Central memory CD4-positive, alpha-beta T cell (primary cell): ENCODE results near the gene SKIDA1.
"Not testable (repeated sequence)": the region's sequence is repeated elsewhere in the genome, so short reads cannot be mapped to it uniquely, and the experiment has no call there.

ENCODE experiments used
- DNase-seq: peaks from one replicate; pipeline ENCODE4 v3.0.0; 2022
- total RNA-seq, 3 experiments: gene quantifications; one replicate each; lab custom pipeline; 2026; lab: John Stamatoyannopoulos, UW

SKIDA1 gene
- total RNA-seq, result 0.04 to 0.58 (median 0.33) reads per million in 3 experiments

DNA sequence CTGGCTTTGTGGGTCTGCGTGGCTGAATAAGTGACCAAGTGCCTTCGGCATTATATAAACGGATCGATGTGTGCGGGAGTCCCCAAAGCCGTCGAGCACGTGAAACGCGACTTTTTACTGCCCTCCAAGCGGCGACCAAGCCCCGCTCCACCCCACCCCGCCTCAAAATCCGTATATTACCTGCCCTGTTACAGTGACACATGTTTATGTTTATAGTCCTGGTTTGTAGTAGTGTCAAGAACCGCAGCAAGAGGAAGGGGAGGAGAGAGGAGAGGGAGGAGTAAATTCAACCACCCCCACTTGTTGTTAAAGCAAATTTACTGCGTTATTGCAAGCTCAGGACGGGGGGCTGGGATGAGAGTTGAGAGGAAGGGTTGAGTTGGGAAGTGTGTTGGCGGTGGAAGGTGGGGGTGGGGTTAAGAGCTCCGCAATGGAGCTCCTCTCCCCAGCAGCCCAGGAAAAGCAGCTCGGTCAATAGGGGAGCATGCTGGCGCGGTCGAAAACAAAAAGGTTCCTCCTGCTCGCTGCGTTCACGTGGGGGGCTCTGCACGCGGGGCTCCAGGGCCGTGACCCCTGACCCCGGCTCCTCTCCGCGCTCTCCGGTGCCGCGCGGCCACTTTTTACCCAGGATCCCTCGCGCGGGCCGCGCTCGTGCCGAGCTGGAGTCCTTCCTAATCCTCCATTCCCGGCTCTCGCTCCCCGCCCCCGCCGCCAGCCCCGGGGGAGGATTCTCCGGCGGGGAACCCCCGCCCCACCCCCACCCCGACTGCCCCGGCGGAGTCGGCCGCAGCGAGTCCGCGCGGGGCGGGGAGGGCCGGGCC lies at the start of gene SKIDA1:
Gene SKIDA1, minus strand, starts transcription at position 316 of the 821 bp plus-strand sequence. CDS start 7,860 bp downstream, outside the sequence.
- DNase-seq, result peak; percentile 74

DNA sequence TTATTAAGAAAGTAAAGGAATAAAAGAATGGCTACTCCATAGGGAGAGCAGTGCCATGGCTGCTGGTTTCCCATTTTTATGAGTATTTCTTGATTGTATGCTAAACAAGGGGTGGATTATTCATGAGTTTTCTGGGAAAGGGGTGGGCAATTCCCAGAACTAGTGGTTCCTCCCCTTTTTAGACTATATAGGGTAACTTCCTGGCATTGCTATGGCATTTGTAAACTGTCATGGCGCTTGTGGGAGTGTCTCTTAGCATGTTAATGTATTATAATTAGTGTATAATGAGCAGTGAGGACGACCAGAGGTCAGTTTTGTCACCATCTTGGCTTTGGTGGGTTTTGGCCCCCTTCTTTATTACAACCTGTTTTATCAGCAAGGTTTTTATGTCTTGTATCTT lies 49.0 kb upstream of the SKIDA1 start:
- DNase-seq, result not testable (repeated sequence)

DNA sequence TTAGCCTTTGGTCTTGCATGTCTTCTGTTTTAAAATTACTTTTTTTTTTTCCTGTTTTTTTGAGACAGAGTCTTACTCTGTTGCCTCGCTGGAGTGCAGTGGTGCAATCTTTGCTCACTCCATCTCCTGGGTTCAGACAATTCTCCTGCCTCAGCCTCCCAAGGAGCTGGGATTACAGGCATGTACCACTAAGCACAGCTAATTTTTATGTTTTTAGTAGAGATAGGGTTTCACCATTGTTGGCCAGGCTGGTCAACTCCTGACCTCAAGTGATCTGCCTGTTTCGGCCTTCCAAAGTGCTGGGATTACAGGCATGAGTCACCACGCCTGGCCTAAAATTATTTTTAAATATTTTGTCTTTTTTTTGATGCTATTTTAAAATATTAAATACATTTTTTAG lies 47.1 kb upstream of the SKIDA1 start:
- no peak for DNase-seq

DNA sequence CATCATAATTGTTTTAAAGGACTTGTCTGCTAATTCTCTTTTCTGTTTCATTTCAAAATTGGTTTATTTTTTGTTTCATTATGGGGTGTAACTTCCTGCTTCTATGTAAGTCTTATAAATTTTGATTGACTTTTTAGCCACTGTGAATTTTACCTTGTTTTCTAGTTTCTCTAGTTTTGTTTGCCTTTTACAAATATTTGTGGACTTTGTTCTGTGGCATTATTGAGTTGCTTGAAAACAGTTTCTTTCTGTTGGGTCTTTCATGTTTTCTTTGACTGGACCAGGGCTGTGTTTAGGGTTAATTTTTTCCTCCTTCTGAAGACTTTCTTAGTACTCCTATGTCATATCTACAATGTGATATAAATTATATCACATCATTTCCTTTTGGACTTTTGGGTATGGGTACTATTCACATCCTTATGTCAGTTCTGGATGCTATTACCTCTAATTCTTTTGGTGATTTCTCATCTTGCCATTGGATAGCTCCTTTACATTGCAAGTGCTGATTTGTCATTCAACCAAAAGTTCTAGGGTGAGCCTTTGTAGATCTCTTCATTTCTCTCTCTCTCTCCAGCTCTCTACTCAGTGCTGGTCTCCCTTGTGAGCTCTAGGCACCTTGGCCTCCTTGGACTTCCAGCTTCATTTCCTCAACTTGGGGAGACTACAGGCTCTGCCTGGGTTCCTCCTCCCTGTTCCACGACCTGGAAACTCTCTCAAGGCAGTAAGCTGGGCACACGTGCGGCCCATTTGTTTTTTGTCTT lies 45.5 kb upstream of the SKIDA1 start:
- no peak for DNase-seq

DNA sequence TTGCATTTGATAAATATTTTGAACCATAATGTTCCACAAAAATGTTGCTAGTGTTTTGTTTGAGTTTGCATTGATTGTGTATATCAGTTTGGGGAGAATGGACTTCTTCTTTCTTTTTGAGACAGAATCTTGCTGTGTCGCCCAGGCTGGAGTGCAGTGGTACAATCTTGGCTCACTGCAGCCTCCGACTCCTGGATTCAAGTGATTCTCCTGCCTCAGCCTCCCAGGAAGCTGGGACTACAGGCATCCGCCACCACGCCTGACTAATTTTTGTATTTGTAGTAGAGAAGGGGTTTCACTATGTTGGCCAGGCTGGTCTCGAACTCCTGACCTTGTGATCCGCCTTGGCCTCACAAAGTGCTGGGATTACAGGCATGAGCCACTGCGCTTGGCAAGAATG lies 33.5 kb upstream of the SKIDA1 start:
- not testable (repeated sequence) for DNase-seq

- no peak for DNase-seq
Measured at GRCh38 chr10:21556527-21556926, 31.0 kb upstream of the SKIDA1 start.

GRCh38 chr10:21552638-21553037 lies 27.2 kb upstream of the SKIDA1 start:
- DNase-seq, result no peak

DNA sequence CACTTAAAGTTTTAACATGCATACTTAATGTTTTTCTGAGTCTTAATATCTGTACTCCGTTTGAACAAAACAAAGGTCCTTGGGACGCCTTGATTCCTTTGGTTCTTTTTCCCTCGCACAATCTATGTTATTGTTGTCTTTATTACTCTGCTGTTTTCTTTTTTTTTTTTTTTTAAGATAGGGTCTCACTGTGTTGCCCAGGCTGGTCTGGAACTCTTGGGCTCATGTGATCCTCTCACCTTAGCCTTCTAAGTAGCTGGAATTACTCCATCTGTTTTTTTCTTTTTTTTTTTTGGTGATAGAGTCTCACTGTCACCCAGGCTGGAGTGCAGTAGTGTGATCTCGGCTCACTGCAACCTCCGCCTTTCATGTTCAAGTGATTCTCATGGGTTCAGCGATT lies 21.8 kb upstream of the SKIDA1 start:
- DNase-seq, result no peak

GRCh38 chr10:21540701-21541100 lies 15.2 kb upstream of the SKIDA1 start:
- not testable (repeated sequence) for DNase-seq

- no peak for DNase-seq
Measured at GRCh38 chr10:21536874-21537273, 11.4 kb upstream of the SKIDA1 start.

DNA sequence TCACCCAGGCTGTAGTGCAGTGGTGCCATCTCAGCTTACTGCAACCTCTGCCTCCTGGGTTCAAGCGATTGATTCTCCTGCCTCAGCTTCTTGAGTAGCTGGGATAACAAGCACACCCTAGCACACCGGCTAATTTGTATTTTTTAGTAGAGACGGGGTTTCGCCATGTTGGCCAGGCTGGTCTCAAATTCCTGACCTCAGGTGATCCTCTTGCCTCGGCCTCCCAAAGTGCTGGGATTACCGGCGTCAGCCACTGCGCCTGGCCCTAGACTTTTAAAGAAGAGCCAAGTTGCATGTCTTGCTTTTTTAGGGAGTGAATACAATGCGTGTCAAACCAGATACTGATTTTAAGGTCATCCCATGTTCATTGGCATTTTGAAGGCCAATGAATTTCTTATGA lies 10.5 kb upstream of the SKIDA1 start:
- not testable (repeated sequence) for DNase-seq

DNA sequence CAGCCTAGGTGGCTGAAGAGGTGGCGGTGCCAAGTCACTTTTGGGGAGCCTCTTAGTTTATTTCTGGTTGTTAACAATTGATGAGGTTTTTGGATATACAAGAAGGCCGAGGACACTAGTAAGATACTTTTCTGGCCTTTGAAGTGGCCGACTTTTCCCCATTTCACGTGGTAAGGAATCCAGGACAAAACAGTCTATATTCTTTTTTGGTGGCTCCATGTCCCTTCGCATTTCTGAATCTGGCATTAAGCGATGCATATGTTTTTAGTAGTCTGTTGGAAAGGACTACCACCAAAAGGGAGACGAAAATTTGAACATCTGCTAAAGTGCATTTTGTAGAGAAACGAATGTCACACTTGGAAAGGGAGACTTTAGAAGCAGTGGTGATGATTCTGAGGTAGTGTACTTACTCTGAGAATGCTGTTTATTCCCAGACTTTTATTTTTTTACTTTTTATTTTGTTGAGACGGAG lies 10.0 kb upstream of the SKIDA1 start:
- no peak for DNase-seq

DNA sequence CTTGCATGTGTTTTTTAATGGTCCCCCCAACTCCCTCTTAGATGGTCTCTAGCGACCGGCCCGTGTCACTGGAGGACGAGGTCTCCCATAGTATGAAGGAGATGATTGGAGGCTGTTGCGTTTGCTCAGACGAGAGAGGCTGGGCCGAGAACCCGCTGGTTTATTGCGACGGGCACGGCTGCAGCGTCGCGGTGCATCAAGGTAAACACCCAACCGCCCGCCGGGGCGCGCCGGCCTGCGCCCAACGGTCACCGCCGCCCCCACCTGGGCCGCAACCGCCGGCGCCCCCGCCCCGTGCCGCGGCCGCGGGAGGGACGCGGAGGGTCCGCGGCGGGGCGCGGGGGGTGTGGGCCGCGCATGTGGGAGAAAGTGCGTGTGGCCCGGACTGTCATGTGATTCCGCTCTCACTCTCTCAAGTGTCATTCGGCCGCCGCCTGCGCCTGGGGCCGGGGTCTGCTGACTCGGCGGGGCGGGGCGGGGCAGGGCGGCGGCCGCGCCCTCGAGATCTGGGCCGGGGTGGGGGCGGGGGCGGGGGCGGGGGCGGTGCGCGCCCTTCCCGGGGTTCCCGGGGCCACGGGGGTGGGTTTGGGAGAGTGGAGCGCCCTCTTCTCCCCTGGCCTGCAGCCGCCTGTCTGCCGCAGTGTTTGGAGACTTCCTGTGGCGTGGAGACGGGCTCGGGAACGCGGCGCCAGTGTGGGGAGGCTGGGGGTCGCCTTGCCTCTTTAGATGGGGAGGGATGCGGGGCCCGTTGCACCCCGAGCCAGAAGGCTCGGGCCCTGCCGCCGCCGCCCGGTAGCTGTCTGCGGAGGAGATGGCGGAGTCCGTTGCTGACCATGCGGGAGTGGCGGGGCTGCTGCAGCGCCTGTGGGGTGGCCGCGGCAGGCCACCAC lies 9.4 kb upstream of the SKIDA1 start:
- peak; percentile 55 for DNase-seq

DNA sequence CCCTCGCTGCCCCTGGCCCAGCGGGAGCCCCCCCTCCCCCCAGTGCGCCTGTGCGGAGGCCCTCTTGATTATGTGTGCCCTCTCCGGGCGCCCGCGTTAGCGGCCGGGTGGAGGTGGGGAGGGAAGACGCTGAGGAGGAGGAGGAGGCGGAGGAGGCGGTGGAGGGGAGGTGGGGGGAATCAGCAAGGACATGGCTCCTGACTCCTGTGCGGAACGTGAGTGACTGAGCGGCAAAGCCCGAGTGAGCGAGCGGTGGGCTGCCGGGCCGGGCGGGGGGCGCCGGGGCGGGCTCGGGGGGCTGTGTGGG lies 8.8 kb upstream of the SKIDA1 start:
- DNase-seq, result no peak

DNA sequence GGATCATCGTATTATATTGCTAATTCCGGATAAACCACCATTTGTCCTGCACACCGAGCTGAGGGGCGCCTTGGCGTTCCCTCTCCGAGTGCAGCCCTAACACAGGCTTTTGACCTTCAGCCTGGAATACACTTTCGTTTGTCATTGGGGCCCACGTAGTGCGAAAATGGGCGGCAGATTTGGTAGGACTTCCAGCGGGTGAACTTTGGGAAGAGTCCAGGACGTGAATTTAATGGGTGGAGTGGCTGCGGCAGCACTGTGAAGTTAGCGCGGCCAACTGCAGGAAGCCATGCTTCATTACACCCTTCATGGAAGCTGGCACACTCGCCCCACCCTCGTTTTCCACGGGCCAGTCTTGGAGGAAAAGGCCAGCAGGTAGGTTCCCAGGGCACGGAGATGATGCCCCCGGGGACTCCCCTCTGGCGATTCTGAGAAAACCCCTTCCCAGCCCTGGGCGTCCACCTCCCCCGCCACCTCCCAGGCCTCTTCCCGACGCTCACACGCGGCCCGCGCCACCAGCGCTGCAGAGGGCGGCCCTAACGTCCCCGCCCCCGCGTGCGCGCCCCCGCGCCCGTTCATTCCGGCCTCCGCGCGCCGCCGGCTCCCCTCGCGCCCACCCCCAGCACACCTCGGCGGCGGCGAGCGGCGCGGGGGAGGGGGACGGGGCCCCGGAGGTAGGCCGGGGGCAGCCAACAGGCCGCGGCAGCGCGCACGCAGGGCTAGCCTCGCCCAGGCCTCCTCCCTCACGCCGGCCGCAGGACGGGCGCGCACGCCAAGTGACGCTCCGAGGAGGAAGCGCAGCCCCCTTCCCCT lies 8.2 kb upstream of the SKIDA1 start, which contains the start of gene MLLT10:
Gene MLLT10, plus strand, starts transcription at position 766 of the 813 bp plus-strand sequence. CDS start 413 bp downstream, outside the sequence.
- peak; percentile 95 for DNase-seq

GRCh38 chr10:21532694-21533466 lies 7.4 kb upstream of the SKIDA1 start:
- no peak for DNase-seq

DNA sequence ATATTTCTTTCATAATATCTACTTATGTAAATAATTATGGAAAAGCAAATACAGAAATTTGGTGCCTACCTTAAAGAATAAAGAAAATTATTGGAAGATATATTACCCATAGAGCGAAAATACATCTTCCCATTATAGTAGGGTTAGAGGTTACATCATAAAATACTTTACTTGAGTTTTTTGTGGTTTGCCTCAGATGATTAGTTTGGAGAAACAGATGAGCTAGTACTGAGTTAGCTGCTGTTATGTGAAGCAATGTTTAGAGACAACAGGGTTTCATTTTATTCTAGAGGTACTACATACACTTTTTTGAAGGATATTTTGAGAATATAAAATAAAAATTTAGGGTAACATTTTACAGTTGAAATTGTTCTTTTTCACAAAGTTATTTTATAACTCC lies 5.7 kb upstream of the SKIDA1 start:
- DNase-seq, result no peak

GRCh38 chr10:21530641-21531040 lies 5.2 kb upstream of the SKIDA1 start:
- no peak for DNase-seq

GRCh38 chr10:21530168-21530567 lies 4.7 kb upstream of the SKIDA1 start:
- no peak for DNase-seq

DNA sequence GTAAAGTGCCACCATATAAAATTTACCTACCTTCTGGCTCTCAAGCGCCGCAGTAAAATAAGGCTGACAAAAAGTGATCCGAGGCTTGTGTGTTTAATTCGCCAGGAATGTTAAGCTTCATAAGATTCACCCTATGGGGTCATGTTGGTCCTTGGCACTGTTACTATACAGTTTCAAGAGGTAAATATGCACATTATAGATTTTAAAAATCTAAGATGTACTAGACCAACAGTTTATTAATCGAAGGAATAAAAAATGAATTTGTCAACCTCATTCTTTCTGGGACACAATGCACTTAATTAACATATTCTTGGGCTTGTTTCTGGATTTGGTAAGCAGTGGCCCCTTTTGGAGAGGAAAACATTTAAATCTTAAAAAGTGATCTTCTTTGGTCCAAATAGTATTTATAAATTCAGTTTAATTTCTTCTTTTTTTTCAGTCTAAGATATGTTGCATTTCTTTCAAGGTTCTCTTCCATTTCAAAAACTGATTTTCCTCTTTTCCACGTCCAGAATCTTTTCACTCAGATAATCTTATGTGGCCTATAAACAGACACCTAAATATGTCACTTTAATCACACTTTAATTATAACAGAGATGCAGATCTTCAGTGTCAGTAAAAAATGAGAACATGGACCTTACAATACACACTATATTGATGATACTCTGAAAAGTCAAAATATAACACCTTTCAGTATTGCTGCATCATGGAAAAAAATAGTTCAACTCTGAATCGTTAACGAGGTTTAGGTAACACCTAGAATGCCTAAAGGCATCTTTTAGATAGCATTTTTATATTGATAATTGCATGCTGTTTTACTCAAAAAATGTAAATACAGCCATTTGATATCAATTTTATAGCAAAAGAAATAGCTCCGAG lies 3.8 kb upstream of the SKIDA1 start:
- no peak for DNase-seq
